ENCODE measurements around the gene FYN.

The FYN gene

DNA sequence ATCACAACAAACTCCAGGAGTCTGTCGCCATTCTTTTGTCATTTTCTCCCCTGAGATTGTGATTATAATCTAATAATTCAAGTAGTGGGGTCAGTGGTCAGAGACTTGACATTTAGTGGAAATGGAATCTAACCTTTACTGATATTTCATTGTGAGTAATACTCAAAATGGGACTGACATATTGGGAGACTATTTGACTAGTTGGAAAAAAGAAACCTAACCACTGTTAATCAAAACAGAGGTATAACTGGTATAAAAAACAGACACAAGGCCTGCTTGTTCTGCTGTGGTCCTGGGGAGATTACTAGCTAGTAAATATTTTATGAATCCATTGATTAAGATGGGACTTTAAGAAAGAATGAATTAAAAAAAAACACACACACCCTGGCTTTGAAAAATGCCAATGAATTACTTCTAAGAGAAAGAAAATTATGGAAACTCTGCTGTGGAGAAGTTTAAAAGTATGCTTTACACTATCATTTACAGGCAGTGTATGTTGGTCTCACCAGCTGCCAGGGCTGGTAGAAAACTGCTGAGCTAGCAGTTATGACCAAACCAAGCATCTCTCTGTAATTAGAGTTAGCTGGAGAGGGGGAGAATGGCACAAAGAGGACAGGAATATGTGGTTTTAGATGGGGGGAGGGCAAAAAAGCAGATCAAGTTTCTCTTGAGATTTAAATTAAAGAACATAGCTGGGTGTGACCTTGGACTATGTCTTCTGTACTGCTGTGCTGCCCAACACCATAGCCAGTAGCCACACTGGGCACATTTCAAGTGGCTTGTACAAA, 103.7 kb downstream of the FYN start:
- DNase-seq (ENCODE audit: low read depth): no peak

DNA sequence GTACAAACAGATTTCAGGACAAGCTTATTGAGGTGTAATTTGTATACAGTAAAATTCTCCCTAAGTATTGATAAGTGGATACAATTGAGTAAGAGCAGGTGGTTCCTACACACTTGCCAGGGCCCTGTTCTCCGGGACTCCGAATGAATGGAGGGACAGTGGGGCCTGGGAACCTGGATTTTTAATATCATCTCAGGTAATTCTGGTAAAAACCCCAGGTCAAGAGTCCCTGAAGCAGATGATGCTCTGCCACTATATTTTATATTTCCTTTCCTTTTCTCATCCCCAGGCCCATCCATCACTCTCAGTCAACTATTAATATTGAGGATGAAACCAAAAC, 104.9 kb downstream of the FYN start:
- no peak for DNase-seq (ENCODE audit: low read depth)

DNA sequence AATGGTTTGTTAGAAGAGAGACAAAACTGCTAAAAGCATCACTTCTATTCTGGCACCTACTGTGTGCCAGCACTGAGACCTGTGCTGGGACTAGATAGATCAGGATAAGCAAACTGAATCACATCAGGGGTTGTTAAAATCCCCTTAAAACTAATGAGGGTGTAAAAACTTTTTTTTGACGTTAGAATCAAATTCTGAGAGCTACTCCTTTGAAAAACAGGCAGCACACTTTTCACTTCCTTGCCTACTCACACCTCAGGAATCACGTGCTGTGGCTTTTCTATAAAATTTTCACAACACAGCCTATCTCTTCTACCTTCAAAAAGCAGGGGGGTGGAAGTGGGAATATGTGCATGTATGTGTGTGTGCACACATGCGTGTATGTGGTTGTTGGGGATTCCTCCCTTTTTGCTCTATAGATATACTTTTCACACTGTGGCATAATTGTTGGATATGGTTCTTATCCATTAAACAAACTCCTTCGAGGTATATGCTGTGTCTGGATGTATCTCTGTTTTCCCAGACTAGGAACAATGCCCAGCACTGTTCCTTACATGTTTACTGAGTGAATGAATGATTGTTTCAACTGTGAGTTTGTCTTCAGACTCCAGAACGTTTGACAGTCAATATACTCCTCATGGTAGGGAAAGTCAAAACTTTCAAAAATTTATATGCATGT, 105.4 kb downstream of the FYN start:
- DNase-seq (ENCODE audit: low read depth): no peak

DNA sequence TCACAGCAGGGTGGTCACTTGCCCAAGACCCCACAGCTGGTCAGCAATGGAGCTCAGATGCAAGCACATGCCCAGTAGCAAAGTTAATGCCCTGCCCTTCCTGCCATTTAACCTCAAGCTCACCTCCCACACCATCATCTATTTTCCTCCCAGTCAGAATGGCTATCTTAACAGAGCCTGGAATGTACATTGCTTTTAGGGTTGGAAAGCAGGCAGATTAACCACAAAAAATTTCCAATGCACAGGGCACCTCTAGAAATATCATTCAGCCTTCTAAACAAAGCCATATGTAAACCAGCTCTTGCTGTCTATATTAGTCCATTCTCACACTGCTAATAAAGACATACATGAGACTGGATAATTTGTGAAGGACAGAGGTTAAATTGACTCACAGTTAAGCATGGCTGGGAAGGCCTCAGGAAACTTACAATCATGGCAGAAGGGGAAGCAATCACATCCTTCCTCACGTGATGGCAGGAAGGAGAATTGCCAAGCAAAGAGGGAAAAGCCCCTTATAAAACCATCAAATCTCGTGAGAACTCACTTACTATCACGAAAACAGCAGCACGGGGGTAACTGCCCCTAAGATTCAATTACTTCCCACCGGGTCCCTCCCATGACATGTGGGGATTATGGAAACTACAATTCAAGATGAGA, 106.9 kb downstream of the FYN start:
- DNase-seq (ENCODE audit: low read depth): peak; percentile 59

DNA sequence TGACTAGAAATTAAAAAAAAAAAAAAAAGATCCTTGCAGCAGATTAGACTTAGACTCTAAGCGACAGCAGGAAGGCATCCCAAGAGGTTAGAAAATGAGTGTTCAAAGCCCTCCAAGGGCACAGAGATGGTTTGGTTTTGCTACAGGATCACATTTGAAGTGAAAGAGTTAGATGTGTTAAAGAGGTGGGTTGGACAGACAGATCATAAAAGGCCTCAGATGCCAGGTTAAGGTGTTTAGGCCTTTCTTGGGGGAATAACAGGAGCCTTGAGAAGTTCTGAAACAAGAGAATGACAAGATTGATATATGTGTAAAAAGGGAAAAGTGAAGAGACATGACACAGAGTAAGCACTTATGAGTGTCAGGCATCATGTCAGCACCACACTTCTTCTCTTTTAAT, 107.5 kb downstream of the FYN start:
- DNase-seq (ENCODE audit: low read depth): no peak

DNA sequence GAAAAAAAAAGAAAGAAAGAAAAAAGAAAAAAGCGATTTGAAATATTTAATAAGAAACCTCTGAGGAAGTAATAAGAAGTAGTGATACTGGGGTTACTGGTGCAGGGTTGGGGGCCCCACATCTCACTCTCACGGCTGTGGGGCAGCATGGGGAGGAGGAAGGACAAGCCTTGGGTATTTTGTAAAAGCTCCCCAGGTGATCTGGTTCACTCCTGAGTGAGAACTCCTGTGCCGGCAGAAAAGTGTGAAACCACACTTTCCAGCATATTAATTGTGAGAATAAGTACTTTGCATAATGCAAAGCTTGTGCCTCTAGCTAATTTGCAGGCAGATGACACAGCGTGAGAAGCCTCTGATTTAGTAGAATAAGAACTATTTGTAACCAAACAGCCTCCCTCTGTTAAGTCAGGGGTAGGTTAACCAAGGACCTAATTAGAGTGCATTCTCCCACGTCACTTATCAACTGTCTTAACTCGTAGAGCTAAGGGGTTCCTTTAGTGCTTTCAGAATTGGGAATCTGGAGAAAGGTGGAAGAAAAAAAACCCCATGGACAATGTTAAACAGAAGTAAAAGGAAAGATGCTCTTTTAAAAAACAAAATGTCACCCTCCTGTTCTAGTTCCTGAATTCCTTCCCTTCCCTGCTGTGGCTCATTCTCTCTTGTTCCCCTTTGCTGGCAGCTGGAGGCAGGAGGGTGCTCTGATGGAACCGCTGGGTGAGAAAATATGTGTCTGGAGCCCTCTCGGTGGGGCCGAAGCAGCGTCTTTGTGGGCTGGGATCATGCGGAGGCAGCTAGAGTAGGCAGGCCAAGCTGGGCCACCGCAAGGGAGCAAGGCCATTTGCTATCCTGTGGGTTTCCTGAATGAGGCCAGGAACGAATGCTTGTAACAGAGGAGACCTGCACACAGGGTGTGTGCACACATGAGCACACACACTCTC, 108.7 kb downstream of the FYN start:
- DNase-seq (ENCODE audit: low read depth): no peak

DNA sequence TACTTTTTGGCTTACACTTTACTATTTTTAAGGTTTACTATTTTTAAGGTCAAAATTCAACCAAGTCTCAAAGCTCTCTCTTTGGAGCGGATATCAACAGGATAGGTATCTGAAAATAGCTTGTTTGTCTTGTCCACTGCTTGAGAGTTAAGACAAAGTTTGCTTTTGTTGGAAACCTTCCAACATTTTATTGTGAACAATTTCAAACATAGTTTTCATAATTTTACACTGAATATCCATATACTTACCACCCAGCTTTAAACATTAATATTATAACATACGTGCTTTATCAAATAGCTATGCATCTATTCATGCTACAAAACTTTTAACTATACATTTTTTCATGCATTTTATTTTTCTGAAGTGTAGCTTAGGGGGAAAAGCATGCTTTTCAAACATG, 109.9 kb downstream of the FYN start:
- peak; percentile 82 for DNase-seq (ENCODE audit: low read depth)

DNA sequence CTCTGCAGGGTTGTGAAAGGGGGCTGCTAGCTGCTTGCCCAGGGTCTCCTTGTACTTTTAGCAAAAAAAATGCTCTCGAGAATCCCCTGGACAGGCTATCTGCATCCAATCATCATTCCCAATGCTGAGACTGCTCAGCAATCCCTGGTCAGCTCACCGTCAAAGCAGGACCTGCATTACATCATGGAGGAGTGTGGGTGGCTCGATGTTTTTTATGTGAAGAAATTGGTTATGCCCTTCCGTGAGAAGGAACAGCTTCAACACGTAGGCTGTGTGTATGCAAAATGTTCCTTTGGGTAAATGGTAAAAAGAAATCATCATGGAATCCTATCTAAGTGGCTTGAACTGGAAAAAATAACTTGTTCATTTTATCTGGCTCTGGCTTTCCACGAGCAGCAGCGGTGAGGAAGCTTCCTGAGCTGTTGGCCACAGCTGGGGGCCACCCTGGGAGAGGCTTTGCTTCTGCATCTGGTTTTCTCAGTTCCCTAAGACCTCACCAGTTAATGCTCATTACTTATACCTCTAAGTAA, 111.4 kb downstream of the FYN start:
- DNase-seq (ENCODE audit: low read depth): peak; percentile 55

DNA sequence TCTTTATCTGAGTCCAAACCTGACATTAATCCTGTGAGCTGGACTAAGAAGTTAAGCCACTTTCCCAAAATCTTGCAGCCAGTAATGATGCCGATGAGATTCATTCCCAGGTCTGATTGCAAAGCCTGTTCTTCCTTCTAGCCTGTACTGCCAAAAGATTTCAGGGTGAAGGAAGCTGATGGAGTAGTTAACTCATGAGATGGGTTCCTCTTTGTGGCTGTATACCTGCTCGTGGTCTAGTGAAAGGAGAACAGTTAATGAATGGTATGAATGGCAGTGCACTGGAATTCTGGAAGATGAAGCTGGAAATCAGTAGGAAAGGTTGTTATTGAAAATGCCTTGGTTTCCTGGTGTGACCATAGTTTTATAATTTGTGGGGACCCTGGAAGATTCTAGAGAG, 112.0 kb downstream of the FYN start:
- DNase-seq (ENCODE audit: low read depth): no peak

DNA sequence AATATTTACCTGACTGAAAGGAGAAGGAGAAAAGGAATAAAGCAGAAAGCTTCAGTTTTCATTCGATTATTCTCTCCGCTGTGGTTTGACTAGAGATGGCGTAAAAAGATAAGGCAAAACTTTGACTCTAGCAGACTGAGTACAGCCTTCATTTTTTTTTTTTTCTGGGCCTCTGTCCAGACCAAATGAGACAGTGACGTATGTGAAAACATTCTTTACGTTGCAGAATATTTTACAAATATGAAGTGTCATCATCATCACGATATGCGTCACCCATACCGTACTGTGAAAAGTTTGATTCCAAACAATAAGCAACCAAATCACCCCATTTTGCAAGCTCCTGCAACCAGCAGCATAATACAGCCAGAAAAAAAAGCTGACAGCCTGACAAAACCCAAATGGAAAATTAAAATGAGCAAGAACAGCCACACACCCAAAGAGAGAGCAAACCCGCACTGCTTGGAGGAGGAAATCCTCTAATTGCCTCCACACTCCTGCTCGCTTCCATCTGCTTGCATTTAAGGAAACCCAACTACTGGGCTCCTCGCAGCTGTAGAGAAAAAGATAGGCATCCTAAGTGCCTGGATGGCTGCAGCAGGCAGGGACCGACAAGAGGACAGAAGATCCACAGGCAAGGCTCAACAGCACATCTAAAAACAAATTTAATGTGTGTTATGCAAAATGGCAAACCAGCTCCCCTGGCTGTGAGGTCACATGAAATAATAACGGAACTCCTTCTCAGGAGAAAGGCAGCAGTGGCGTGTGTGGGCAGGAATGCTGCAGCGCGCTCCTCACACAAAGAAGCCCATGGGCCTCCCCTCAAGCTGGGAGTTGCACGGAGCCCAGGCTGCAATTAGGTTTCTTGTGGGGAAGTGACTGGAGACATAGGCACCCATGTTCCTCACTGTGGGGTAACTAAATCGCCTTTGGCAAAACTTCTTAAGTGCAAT, 113.1 kb downstream of the FYN start:
- peak; percentile 93 for DNase-seq (ENCODE audit: low read depth)

DNA sequence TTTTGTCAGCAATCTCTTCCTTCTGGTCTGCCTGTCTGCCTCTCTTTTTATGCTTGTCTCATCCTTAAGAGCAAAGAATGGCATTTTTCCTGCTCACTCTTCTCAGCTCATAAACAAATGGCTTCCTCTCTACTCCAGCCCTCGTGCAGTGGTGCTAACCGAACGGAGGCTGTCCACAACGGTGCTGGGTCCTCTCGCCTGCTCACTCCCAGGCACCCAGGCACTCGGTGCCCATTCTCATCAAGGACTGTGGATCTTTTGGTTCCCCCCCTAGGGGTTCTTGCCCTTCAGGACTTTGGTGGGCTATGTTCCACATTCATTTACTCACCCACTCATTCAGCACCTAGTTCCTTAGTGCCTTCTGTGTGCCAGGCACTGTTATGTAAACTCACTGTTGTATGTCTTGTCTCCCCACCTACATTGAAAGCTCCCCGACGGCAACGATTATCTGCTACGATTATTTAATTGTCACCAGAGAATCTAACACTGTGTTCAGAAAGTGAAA, 113.9 kb downstream of the FYN start:
- DNase-seq (ENCODE audit: low read depth): no peak

DNA sequence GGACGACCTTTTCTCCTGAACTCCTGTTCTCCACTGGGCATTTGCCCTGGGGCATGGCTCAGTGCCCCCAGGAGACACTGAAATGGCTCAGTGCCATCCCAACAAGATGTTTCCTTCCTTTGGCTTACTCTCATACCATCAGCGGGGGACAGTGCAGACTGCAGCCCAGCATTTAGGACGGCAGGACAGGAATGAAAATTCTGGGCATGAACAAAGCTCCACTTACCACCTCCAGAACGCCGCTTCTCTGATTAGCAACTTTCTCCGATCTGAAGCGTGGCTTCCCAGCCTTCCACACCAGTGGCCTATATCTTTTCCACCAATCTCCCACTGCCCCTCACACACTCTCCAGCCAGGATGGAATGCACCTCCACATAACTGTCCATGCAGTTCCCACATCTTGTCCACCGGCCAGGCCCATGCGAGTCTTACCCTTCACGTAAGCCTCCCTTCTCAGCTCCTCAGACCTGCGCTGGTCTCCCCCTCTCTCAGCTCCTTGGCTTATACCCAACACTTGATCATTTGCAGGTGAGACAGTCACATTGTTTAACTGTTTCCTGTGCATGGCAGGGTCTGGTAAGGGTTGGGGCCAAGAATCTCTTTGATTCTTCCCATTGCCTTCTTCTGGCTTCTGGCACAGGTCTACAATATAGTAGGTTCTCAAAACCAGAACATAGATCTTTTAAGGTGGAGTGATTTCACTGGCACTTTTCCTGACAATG, 114.5 kb downstream of the FYN start:
- no peak for DNase-seq (ENCODE audit: low read depth)

DNA sequence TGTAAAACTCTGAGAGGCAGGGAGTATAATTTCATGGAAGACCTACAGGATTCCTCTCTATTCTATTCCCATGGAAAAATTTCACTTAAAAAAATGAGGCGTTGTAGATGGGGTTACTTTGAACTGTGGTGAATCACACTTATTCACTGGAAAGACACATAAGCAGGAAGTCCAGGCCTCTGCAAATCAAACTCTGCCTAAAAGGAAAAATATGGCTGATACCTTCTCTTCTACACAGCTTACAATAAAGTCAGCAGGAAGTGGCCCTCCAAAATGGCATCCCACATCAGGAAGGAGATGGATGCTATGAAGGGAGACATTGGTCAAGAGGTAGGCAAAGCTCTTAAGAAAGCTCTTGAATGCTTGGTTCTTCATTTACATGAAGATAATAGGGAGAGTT, 115.9 kb downstream of the FYN start:
- peak; percentile 74 for DNase-seq (ENCODE audit: low read depth)

DNA sequence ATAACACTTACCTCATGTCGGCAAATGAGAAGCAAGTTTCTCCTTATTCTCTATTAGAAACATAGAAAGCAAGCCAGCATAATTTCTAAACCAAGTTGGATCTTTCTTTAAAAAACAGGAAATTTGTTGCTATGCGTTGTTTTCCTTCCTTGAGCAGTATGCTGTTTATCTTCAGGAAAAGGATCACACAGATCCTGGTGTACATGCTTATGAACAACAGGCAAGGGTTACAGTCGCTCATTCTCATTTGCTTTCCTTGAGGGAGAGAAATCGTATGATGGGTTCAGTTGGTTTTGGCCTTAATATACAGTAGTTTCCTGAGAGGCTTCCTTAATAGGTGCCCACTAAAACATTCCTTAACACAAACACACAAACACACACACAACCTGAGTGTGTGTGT, 118.8 kb downstream of the FYN start:
- DNase-seq (ENCODE audit: low read depth): no peak

DNA sequence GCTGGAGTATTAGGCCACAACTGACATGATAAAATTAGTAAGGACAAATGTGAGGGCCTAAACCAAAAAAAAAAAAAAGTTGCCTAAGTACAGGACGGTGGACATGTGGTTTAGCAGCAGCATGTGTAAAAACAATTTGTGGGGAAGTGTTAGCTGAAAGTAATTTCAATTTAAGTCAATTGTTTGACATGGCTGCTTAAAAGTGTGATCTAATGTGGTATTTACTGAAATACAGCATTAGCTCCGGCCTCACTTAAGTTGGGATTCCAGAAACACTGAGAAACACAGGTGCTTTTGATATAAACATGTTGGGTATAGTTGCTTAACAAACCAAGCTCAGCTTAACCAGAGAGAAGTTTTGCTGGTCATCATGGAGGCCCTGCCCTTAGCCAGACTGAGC, 119.7 kb downstream of the FYN start:
- no peak for DNase-seq (ENCODE audit: low read depth)

DNA sequence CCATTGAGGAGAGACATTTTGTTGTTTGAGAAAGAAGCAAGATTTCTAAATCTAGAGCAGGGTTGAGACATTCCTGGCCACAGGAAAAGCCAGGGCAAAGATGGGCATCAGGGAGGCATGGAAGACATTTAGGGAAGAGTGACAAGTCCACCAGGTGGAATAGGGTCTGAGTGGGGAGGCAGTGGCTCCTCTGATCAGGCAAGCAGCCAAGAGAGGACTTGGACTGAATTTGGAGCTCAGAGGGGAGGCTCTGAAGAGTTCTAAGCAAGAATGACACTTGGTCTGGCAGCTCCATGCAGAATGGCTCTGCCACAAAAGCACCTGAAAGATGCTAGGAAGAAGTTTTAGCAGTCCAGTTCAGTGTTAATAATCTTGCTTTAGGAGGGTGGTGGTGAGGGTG, 120.8 kb downstream of the FYN start:
- DNase-seq (ENCODE audit: low read depth): no peak

DNA sequence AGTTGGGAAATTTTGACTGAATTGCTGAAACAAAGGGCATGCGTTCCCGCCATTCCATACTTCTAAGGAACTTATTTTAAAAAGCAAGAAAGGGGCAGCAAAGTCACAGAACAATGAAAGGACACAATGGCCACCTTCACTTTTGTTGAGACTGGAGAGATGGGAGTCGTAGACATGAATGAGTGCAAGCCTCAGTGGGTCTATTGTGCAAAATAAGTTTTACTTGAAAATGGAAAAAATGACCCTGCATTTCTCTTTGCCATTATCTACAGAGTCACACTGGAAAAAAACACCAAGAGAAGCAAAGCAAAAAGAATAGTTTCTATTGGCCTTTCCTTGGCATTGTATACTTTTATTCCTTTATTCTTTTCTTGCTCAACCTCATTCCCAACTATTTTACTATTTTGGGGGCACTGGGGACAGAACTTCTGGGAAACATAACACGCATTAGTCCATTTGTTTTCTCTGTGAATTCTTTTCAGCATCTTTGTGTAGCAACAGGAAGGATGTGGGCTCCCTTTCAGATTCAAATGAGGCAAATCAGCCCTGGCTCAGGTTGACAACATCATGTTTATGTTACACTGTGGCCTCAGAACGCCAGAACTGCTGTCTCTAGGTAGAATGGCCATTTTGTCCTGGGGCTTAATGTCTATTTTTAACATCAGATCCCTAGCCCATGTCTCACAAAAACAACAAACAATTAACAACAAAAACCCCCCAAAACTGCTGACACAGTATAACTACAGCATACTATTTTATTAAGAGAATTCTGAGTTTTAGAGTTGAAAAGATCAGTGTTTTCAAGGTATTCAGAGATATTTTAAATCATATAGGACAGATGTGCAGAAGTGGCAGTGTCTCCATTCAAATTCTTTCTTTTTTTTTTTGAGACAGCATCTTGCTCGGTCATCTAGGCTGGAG, 122.2 kb downstream of the FYN start:
- DNase-seq (ENCODE audit: low read depth): peak; percentile 90

DNA sequence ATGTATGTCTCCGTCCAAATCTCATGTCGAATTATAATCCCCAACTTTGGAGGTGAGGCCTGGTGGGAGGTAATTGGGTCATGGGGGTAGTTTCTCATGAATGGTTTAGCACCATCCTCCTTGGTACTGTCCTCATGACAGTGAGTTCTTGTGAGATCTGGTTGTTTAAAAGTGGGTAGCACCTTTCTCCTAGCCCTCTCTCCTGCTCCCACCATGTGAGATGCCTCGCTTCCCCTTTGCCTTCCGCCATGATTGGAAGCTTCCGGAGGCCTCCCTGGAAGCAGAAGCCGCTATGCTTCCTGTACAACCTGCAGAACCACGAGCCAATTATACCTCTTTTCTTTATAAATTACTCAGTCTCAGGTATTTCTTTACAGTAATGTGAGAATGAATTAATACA, 123.1 kb downstream of the FYN start:
- DNase-seq (ENCODE audit: low read depth): no peak

DNA sequence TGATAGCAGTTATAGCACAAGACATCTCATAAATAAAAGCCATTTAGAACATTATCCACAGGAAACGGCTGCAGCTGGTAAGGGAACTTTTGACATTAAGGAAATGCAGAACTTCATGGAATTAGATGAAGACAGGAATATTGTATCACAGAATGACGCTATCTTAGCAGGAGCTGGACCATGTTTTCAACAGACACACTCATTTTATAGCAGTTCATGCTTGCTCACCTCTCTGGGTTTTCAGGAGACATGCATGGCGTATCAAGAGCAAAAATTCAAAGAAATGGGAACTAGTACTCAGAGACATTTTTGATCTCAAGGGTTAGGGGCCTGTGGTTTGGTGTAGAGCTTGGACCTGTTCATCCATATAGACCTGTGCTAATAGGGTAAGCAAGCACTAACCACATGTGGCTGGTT, 125.0 kb downstream of the FYN start:
- no peak for DNase-seq (ENCODE audit: low read depth)
